Myocyte (in vitro differentiated cells): ENCODE measurements around the gene ELMO2. TPM values are rescaled to one million over a fixed set of nuclear protein-coding genes. Genes with fewer than 3 reads are reported as not detected.

Experiments
- DNase-seq: peaks from one replicate; pipeline ENCODE4 v3.0.0-alpha.2; 2012; ENCODE audit warnings: low read depth
- total RNA-seq: library from RNA; depleted of rRNA; stranded (reverse); fragments of >200 nt; gene quantifications from 2 replicates; pipeline ENCODE4 v1.2.3, GENCODE V29; 2014

The ELMO2 gene
- total RNA-seq, 1 donor from 2014 or later, result 68.6 TPM

DNA sequence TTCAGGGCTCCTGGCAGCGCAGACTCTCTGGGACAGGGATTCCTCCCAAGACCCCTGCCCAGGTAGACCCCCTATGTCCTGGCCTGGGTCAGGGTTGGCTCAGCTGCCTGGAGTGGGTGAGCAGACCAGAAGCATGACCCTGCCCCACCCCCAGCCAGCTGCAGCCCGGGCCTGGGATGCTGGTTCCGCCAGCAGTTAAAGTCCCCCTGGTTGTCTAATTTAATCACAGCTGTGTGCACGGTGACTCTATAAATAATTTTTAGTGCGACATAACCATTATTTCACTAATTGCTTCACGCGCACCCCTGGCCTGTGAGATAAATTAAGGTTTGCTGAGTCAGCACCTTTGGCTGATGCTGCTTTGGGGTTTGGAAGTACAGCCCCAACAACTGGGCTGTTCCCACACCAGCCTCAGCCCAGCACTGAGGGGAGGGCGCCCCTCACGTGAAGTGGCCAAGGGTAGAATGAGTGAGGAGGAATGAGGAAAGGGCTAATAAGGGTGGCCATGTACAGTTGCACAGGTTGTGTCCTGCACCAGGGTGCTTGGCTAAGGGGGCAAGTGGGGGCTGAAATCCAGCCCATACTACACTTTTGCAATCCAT is 72.0 kb downstream of the ELMO2 start:
- no peak for DNase-seq

DNA sequence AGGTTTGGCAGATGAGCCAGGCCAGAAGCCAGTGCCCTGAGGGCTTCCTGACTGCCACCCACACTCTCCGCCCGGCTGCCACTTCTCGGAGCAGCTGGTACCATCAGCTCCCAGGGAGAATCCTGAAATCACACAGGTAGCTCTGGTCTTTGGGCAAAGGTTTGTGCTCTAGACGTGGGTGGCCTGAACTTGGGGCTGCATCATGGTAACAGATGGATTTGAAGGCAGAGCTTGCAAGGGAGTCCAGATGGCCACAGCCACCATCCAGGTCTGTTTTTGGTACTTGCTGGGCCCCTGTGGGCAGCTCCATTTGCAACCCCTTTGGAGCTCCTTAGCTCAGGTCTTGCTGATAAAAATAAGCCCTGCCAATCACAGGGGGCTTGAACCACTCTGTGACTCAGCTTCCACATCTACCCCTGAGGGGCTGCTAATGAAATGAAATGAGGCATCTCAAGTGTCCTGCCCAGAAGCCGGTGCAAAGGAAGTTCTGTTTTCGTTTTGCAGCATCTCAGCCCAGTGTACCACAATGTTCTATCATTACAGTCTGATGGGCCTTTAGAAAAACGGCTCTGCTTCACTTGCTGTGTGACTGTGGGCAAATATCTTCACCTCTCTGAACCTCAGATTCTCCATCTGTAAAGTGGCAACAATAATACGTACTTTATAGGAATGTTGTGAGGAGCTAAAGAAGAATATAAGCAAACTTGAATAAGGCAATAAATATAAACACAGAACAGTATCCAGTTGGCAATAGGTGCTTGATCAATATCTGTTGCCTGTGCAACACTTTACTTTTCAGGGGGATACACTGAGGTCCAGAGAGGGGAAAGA is 73.0 kb downstream of the ELMO2 start:
- DNase-seq, result peak; percentile 11

DNA sequence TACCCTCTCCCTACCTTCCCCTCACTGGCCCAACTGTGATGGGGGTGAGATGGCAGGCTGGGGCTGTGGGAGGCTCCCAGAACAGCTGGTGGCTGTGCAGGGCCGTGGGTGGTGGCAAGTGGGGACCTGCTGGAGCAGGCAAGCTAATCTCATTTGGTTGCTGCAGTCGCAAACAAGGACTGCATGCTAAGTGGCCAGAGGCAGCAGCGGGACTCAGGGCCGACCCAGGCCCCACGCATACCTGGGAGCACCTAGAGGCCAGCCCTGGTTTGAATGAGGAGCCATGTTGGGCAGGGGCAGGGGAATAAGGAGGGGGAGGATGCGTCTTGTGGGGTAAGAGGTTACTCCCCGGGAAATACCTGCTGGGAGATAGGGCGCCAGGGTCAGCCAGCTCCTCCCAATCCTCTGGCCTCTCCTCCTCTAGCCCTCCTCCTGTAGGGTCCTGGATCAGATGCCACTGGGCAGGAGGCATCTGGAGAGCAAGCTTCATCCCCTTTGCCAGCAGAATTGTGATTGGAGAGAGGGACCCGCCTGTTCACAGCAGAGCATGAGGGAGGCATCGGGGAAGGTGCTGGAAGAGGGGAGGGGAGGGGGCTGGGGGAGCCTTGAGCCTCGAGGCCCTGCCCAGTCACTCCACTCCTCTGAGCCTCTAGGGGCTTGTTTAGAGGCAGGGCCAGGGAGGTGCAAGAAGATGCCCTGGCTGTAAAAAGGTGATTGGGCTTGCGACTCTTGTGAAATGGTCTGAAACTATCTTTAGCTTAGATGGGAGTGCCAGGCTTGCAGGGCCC is 73.8 kb downstream of the ELMO2 start:
- no peak for DNase-seq

DNA sequence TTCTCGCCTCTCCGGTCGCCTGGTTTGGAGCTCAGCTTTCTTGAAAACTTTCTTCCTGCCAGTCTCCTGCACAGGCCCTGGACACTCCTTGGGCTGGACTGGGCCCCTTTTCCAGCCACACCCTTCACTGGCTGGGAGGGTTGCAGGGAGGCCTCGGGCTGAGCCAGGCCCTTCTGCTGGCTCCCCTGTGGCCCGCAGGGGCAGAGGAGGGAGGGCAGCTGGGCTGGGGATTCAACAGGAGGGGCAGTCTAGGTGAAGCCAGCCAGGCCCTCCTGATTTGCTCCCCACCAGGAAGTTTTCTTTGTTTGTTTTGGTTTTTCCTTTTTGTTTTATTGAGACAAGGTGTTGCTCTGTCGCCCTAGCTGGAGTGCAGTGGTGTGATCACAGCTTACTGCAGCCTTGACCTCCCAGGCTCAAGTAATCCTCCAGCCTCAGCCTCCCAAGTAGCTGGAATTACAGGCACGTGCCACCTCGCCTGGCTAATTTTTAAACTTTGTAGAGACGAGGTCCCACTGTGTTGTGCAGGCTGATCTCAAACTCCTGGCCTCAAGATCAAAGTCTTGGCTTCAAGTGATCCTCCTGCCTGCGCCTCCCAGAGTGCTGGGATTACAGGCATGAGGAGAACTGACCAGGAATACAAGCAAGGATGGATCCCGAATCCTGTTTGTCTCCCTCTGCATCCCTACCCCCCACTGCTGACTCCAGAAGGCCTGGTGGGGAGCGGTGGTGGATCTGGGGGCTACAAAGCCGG is 74.6 kb downstream of the ELMO2 start:
- DNase-seq, result no peak

DNA sequence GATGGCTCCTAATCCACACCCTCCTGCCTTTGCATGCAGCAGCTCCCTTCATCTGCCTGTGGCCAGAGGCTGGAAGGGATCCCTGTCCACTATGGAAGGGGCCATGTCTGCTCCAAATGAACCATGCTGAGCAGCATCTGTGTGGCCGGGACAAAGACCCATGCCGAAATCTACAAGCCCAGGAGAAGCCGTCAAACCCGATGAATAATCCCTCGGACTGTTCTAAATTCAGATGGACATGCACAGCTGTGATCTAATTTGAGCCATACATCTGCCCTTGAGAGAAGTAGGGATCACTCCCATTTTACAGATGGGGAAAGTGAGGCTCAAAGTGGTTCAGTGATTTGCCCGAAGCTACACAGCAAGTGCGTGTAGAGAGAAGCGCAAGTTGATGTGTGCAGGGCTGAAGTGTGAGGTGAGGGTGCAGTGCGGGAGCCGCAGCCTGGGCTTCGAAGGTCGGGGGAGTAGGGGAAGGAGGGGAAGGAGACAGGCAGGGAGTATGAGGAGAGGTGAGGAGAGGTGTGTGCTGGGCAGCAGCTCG is 75.5 kb downstream of the ELMO2 start:
- peak; percentile 55 for DNase-seq

DNA sequence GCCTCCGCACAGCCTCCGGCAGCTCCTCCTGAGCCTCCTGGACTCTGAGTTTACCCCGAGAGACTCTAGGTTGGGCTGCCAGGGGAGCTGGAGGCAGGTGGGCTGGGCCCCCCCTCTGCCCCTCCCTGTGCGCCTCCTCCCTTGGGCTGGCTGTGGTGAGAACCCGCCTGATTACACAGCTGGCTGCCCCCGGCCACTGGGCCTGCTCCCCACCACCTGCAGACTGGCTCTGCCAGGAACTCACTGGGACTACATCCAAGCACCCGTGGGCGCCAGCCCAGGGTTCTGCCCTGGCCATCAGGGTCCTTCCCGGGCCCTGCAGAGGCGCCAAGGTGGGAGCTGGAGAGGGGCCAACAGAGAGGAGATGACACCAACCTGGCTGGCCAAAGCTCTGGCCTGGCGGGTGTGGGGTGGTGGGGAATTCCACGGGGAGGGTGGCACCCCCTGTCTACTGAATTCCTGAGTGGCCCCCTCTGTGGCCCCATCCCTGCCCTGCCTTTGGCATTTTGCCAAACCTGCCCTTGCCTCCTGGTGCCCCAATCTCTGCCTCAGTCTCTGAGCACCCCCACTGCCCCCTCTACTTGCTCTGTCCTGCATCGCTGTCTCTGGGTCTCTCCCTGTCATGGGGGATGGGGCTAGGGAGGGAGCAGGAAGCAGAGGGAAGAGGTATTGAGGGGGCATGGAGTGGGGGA is 76.2 kb downstream of the ELMO2 start:
- no peak for DNase-seq

DNA sequence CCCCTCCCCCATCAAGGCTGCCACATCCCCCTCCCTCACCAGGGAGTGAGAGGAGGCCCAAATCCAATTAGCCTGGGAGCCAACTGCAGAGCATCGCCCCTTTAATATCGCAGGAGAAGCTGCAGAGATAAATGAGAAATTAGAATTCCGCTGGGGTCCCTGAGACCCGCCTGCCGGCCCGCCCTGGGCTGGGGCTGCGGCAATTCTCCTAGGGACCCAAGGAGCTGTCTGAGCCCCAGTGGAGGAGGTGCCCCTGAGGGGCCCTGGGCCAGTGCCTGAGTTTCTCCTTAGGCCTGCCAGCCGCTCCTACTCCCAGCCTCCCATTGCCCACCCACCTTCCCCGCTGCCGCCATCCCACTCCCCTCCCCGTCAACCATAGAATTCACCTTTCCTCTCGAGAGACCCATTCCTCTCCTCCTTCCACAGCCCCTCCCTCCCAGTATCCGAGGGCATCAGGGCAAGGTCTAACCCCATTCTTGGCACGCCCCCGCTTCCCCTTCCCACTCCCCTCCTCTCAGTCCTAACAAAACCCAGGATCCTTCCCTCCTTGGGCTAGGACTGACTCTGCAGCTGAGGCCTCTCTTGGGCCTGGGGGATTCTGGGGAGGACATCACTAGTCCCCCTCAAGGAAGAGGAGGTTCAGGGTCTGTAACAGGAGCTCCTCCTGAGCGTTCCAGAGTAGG is 78.1 kb downstream of the ELMO2 start:
- DNase-seq, result no peak

DNA sequence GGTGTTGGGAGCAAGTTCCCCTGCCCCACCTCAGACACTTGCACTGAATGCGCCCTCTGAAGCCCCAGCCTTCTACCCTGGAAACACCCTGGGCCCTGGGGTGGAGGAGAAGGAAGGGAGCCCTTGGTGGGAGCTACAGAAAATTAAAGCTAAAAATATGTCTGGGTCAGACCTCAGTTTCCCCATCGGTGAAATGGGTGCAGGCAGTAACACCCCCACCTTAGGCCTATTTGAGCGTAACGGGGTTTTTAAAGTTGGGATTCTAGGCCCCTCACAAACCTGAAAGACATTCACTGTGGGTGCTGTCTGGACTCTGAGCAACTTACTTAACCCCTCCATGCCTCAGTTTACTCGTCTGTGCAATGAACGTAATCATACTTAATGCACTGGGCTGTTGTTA is 78.9 kb downstream of the ELMO2 start:
- no peak for DNase-seq

DNA sequence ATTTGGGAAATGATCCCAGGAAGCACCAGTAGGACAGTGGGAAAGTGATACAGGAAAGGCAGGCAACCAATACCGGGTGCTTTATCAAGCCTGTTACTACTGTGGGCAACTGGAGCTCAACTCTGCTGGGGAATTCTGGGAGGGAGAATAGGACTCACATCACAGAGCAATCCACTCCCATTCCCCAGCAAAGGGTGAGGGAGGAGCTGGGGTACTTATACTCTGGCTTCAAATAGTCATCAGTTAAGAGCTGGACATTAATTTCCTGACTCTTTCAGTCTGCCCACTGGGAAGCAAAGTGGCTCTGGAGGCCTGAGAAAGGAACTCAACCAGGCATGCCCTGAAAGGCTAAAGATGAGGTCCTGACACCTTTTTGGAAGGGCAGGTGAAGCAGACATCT is 80.6 kb downstream of the ELMO2 start:
- no peak for DNase-seq

DNA sequence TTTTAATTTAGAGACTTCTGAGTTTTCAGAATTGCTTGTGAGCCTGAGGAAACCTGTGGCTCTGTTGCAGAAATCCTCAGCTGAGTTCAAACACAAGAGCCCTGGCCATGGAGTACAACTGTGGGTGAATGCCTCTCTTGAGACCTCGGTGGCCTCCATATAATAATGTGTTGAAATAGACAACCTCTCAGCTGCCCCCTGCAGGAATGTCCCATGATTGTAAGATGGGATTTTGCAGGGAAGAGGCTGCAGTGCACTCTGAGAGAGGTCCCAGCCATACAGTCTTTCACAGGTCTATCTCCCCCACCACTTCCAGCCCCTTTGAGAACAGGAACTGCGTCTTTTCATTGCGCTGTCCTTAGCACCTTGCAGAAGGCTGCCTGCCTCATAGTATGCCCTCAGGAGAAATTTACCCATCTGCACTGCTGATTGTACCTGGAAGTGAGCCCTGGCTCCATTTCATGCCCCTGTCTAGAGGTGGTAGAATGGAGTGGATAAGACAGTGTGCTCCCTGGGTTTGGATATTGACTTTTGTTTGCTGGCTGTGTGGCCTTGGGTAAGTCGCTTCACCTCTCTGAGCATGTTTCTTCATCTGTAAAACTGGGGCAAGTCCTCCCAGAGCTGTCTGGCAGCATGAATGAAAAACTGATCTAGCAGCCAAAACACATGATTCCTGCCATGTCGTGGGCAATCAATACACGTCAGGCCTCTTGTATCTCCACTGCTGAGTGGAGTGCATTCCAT is 81.3 kb downstream of the ELMO2 start:
- DNase-seq, result peak; percentile 30

DNA sequence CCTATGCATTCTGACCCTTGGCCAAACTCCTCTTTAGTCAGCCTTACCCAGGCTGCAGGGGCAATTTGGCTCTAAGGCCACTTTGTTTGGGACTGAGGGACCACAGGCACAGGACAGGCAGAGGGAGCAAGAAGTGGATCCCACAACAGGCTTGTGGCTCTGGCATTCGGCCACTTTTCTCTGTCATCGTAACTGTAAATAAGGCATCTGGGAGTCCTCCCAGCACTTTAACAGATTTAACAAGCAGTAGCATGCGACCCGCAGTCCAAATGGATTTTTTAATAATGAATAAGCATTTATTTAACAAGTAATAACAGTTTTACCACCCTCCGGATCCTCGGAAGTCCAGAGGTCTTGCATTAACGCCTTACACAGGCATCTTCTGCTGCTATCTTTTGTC is 82.0 kb downstream of the ELMO2 start:
- peak; percentile 33 for DNase-seq

DNA sequence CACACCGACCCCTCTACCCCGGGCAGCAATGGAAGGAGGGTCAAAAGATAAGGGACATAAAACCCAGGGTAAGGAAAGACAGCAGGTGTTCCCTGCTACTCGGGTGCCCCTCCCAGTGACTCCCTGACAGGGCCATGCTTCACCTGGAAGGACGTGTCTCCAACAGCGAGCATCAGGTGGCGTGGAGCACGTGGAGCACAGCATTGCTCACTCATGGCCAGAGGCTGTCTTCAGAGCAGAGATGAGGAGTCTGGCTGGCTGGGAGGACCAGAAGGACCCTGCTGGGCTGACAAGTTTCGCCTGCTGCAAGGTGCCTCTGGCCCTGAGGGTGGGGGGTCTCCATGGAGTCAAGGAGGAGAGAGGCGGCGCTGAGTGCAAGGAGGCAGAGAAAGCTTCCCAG is 82.9 kb downstream of the ELMO2 start:
- DNase-seq, result no peak

DNA sequence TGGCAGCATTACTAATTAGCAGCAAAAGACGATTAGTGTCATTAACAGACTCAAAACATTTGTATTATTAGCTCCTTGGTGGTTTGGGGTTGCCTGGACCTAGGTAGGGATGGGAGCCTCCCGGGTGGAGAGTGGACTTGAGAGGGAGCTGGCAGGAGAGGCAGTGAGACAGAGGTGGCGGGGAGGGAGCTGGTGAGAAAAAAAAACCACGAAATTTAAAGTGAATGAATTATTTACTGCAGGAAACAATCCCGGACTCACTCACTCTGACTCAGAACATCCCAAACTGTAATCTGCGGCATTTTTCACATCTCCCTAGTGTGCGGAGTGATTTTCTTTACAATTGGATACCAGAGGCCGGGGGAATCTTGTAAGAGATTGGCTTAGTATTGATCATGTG is 83.8 kb downstream of the ELMO2 start:
- no peak for DNase-seq

DNA sequence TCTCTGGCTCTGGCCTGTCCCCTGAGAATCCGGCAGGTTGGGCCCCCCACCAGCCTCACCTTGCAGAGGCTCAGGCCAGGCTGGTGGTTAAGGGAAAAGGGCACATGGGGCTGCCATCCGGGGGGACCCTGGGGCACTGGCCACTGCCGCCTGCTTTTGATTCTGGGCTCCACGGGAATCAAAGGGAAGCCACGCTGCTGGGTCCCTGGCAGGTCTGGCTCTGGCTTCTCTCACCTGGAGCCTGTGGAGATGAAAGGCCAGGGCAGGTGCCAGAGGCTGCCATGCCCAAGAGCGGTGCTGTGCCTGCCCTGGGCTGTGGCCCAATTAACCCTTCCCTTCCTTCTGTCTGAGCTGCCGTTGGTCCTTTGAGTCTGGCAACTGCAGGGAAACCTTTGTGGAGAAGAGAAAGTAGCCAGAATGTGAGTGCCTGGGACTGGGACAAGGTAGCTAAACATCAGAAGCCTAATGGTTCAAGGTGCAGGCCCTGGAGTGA is 88.7 kb downstream of the ELMO2 start:
- no peak for DNase-seq

DNA sequence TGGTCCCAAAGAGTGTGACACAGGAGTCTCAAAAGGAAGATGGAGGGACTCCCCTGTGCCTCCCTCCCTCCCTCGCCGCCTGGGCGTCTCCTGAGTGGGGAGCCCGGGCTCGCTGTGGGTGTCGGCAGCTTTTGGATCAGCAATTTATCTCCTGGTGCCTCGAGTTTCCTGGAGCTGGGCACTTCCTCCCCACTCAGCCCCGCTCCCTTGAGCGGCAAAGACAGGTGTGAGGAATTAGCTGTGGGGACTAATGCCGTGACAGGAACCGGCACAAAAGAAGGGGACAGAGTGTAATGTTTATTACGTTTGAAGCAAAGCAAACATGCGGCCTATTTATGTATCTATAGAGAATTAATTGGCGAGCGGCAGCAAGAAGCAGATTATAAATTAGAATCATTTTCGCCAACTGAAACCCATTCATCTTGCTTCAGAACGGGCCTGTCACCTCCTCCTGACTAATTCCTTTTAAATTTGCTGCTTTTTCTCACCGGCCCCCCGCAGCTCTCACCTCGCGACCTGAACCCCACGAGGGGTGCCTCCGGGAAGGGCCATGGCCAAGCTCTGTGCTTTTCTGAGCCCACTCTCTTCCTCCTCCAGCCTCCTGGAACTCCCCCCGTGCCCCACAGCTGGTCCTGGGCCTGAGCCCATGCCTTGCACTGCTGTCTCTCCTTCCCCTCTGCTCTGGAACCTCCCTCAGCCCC is 89.3 kb downstream of the ELMO2 start:
- peak; percentile 64 for DNase-seq
